PC-3 (cell line): Measurements from ENCODE around the gene PTPN18. TPM values are rescaled to one million over a fixed set of nuclear protein-coding genes. Genes with fewer than 3 reads are reported as not detected.

Experiments
- ATAC-seq: fragments of 200-7000 bp; cut with Tn5 transposase; 2 replicates; pipeline ENCODE4 v1.9.1; 2020; ENCODE audit warnings: mild to moderate bottlenecking, moderate library complexity
- BruUV-seq: library from RNA; stranded (reverse); fragments of 400-500 nt; replicated peaks from 2 replicates; lab custom pipeline; 2021; lab: Mats Ljungman, UMichigan
- CTCF ChIA-PET: fragments of 300-600 bp; sonication (Branson Sonifier 250); formaldehyde crosslinking; loops from one replicate; lab custom pipeline; 2022; ENCODE audit warnings: antibody characterized with exemption; lab: Charles Lee
- POLR2A ChIA-PET: fragments of 300-600 bp; sonication (Branson Sonifier 250); formaldehyde crosslinking; loops from one replicate; lab custom pipeline; 2022; ENCODE audit warnings: antibody characterized with exemption; ENCODE audit not compliant: unreplicated experiment; lab: Charles Lee
- DNase-seq: peaks from one replicate; pipeline ENCODE4 v3.0.0-alpha.2; 2015
- H2AFZ ChIP-seq: fragments of 300-600 bp; sonication (generic); 2 replicates; pipeline ENCODE4 v1.6.0; 2016; ENCODE audit warnings: antibody characterized with exemption, low read length
- H3F3A ChIP-seq: fragments of 300-600 bp; sonication (generic); one replicate; pipeline ENCODE4 v1.6.0; 2017; ENCODE audit warnings: antibody characterized with exemption, low read length, control low read depth, mild to moderate bottlenecking; ENCODE audit not compliant: unreplicated experiment
- H3K27ac ChIP-seq: fragments of 300-600 bp; sonication (generic); 2 replicates; pipeline ENCODE4 v1.5.1; 2016; ENCODE audit warnings: mild to moderate bottlenecking, low read length
- H3K27me3 ChIP-seq: fragments of 300-600 bp; sonication (generic); 2 replicates; pipeline ENCODE4 v1.6.1; 2016; ENCODE audit warnings: low read length, mixed read lengths
- H3K36me3 ChIP-seq: fragments of 300-600 bp; sonication (generic); 2 replicates; pipeline ENCODE4 v1.6.1; 2016; ENCODE audit warnings: low read depth, mixed run types, low read length, mixed read lengths
- H3K4me1 ChIP-seq: fragments of 300-600 bp; sonication (generic); 2 replicates; pipeline ENCODE4 v1.5.1; 2016; ENCODE audit warnings: low read length; ENCODE audit not compliant: insufficient read depth
- H3K4me2 ChIP-seq: fragments of 300-600 bp; sonication (generic); 2 replicates; pipeline ENCODE4 v1.6.0; 2016; ENCODE audit warnings: low read length
- H3K4me3 ChIP-seq: fragments of 300-600 bp; sonication (generic); 2 replicates; pipeline ENCODE4 v1.5.1; 2016; ENCODE audit warnings: mild to moderate bottlenecking, low read length, mixed read lengths
- H3K79me2 ChIP-seq: fragments of 300-600 bp; sonication (generic); 2 replicates; pipeline ENCODE4 v1.6.1; 2017; ENCODE audit warnings: low read length, mixed read lengths
- H3K9ac ChIP-seq: fragments of 300-600 bp; sonication (generic); 2 replicates; pipeline ENCODE4 v1.6.0; 2016; ENCODE audit warnings: mild to moderate bottlenecking, low read length
- H3K9me2 ChIP-seq: fragments of 300-600 bp; sonication (generic); replicated peaks from 2 replicates; pipeline ENCODE4 v1.6.1; 2016; ENCODE audit warnings: mixed run types, low read length, mixed read lengths
- H3K9me3 ChIP-seq: fragments of 300-600 bp; sonication (generic); 2 replicates; pipeline ENCODE4 v1.6.1; 2016; ENCODE audit warnings: low read length, mixed read lengths
- H4K20me1 ChIP-seq: fragments of 300-600 bp; sonication (generic); 2 replicates; pipeline ENCODE4 v1.6.1; 2016; ENCODE audit warnings: low read length, mixed read lengths
- EZH2 ChIP-seq: fragments of 300-600 bp; sonication (generic); IDR thresholded peaks from one replicate; pipeline ENCODE4 v1.6.1; 2017; ENCODE audit warnings: antibody characterized with exemption, mild to moderate bottlenecking, low read length; ENCODE audit not compliant: unreplicated experiment
- EZH2phosphoT487 ChIP-seq: fragments of 300-600 bp; sonication (generic); IDR thresholded peaks from 2 replicates; pipeline ENCODE4 v1.6.1; 2018; ENCODE audit warnings: mild to moderate bottlenecking, antibody characterized with exemption, low read length, borderline replicate concordance
- intact Hi-C: fragments of 100-400 bp; cut with micrococcal nuclease; formaldehyde crosslinking; loops from 2 replicates; pipeline ENCODE4 v1.9.0; 2023
- total RNA-seq: library from RNA; depleted of rRNA; stranded (reverse); fragments of >200 nt; gene quantifications from 2 replicates; pipeline ENCODE4 v1.2.3, GENCODE V29; 2014
- TF ChIP-seq, protein P1 (sequence below): fragments of 300-600 bp; sonication (generic); conservative IDR thresholded peaks from 2 replicates; pipeline ENCODE4 v1.5.1; 2017; ENCODE audit warnings: antibody characterized with exemption, low read depth, mild to moderate bottlenecking, low read length

PTPN18 gene
- total RNA-seq, 1 experiment from 2014 or later, result 27.1 TPM

DNA sequence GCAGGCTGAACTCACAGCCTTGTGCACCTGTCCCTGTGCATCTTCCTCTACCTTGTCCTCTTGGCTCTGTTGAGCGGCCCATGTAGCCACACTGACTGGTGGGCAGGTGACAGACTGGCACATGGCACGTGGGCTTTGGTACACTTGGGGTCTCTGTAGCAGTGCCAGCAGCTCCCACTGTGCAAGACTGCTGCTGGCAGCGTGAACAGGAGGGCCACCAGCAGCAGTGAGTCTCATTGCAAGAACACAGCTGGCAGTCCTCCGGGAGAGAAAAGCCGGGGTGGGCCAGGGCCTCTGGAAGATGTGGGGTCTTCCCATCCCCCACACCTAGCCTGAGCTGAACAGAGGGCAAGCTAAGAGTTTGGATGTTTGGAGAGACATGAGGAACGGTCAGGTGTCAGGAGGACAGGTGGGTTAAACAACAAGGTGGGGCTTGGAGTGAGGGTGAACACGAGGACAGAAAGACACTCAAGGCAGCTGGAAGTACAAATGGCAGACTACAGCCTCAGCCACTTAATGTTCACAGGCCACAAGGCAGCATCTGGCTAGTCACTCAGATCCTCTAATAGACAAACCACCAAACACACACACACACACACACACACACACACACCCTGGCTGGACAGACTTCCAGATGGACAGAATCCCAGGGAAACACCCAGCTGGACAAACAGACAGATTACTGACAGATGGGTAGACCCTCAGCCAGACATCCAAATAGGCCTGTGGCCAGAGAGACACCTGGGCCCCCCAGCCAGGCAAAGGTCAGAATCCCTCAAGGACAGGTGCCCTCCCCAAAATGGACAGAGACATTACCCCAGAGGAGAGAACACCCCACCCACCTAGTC, 2.3 kb upstream of the PTPN18 start:
- ChIA-PET CTCF (no interaction called here), POLR2A (no interaction called here)
- H3F3A ChIP-seq, result no peaks in the 10 kb centered on the region
- no TSS peak for BruUV-seq
- TF ChIP-seq EZH2 (no peak), EZH2phosphoT487 (no peak)
- TF ChIP-seq, protein P1, sequence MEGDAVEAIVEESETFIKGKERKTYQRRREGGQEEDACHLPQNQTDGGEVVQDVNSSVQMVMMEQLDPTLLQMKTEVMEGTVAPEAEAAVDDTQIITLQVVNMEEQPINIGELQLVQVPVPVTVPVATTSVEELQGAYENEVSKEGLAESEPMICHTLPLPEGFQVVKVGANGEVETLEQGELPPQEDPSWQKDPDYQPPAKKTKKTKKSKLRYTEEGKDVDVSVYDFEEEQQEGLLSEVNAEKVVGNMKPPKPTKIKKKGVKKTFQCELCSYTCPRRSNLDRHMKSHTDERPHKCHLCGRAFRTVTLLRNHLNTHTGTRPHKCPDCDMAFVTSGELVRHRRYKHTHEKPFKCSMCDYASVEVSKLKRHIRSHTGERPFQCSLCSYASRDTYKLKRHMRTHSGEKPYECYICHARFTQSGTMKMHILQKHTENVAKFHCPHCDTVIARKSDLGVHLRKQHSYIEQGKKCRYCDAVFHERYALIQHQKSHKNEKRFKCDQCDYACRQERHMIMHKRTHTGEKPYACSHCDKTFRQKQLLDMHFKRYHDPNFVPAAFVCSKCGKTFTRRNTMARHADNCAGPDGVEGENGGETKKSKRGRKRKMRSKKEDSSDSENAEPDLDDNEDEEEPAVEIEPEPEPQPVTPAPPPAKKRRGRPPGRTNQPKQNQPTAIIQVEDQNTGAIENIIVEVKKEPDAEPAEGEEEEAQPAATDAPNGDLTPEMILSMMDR, result no peak
- no peaks in the 10 kb centered on the region for H3K79me2 ChIP-seq
- H3K4me3 ChIP-seq, result no peak overlapping the region
- no peaks in the 10 kb centered on the region for H3K9me2 ChIP-seq
- no peak overlapping the region for H2AFZ ChIP-seq
- ATAC-seq (no peak), DNase-seq (no peak)
- H3K36me3 ChIP-seq, result peaks cover under 1% of the 10 kb centered on the region; the same call in 1 of the 2 replicates
- no peak overlapping the region for H3K27ac ChIP-seq
- intact Hi-C loops, result no loop called here
- peaks cover 4% of the 10 kb centered on the region; the same call in 1 of the 2 replicates for H3K4me1 ChIP-seq
- H4K20me1 ChIP-seq, result no peaks in the 10 kb centered on the region
- no peaks in the 10 kb centered on the region for H3K27me3 ChIP-seq
- H3K9me3 ChIP-seq, result no peaks in the 10 kb centered on the region
- no peak overlapping the region for H3K9ac ChIP-seq
- H3K4me2 ChIP-seq, result no peak overlapping the region

DNA sequence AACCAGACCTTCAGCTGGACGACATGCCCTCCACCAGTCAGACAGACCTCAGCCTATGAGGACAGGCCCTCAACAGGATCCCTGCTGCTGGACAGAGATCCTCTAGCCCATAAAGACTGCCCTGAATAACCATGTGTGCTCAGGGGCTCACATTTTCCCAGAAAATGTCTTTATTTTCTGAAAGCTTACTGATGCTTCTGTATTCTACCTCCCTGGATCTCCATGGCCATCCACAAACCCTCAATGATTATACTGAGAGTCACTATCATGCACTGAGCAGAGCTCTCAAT, 1.8 kb upstream of the PTPN18 start:
- H2AFZ ChIP-seq, result no peak overlapping the region
- H4K20me1 ChIP-seq, result no peaks in the 10 kb centered on the region
- no peaks in the 10 kb centered on the region for H3K9me2 ChIP-seq
- TF ChIP-seq EZH2 (no peak), EZH2phosphoT487 (no peak)
- TF ChIP-seq, protein P1, result no peak
- no peak overlapping the region for H3K27ac ChIP-seq
- intact Hi-C loops, result no loop called here
- no peak for ATAC-seq
- DNase-seq, result no peak
- no peak overlapping the region for H3K4me2 ChIP-seq
- H3K27me3 ChIP-seq, result no peaks in the 10 kb centered on the region
- no peaks in the 10 kb centered on the region for H3F3A ChIP-seq
- no TSS peak for BruUV-seq
- H3K4me1 ChIP-seq, result peaks cover 4% of the 10 kb centered on the region; the same call in 1 of the 2 replicates
- no peaks in the 10 kb centered on the region for H3K79me2 ChIP-seq
- CTCF ChIA-PET, result no interaction called here
- no peak overlapping the region for H3K9ac ChIP-seq
- H3K36me3 ChIP-seq, result no peaks in the 10 kb centered on the region
- POLR2A ChIA-PET, result no interaction called here
- H3K9me3 ChIP-seq, result no peaks in the 10 kb centered on the region
- no peak overlapping the region for H3K4me3 ChIP-seq

DNA sequence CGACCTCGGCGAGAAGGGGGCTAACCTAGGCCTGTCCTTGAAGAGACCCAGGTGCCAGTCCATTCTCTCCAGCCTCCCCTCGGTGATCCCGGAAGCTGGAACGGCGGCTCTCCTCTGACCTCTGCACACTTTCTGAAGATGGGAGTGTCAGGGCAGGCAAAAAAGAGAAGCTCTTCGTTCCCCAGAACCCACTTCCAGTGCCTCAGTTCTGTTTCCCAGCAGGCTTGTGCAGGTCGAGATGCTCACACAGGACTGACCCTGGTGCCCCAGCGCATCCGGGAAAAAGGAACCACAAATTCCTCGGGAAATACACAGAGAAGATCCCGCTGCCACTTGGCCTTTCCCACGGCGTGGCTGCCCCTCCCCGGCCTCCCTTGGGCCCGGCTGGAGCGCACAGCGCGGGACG, 681 bp upstream of the PTPN18 start:
- Histone ChIP-seq H2AFZ (peak overlapping the region; percentile 92), H3K36me3 (no peaks in the 10 kb centered on the region), H3K9me3 (no peaks in the 10 kb centered on the region), H3K79me2 (no peaks in the 10 kb centered on the region), H3K4me2 (peak overlapping the region; percentile 90), H3K4me3 (peak overlapping the region; percentile 73), H3K27ac (no peak overlapping the region), H3K4me1 (peaks cover 4% of the 10 kb centered on the region; the same call in 1 of the 2 replicates), H3F3A (no peaks in the 10 kb centered on the region), H4K20me1 (no peaks in the 10 kb centered on the region), H3K9me2 (no peaks in the 10 kb centered on the region), H3K27me3 (no peaks in the 10 kb centered on the region), H3K9ac (peak overlapping the region; percentile 49; the same call in 1 of the 2 replicates)
- ATAC-seq (peak; percentile 5), DNase-seq (no peak)
- BruUV-seq, result no TSS peak
- CTCF ChIA-PET, result no interaction called here
- no peak for TF ChIP-seq EZH2
- TF ChIP-seq, protein P1, result no peak
- TF ChIP-seq EZH2phosphoT487, result no peak
- intact Hi-C loops, result no loop called here
- POLR2A ChIA-PET, result no interaction called here
